Activated T-helper 9 cell treated with anti-CD3 and anti-CD28 coated beads, Interleukin-2, amount 50 U/mL, for 16 hours (primary cell): ENCODE measurements around the gene DDT.
"Not testable (repeated sequence)": the region's sequence is repeated elsewhere in the genome, so short reads cannot be mapped to it uniquely, and the experiment has no call there.

Experiments
- DNase-seq: peaks from one replicate; pipeline ENCODE4 v3.0.0-alpha.2; 2020; ENCODE audit warnings: low read depth

DDT gene

GRCh38 chr22:23989583-23990244 is 15.5 kb upstream of the DDT start:
- not testable (repeated sequence) for DNase-seq

- DNase-seq = not testable (repeated sequence)
Measured at GRCh38 chr22:23986538-23987178, 12.4 kb upstream of the DDT start.

- DNase-seq = not testable (repeated sequence)
Measured at GRCh38 chr22:23986089-23986488, 11.8 kb upstream of the DDT start.

GRCh38 chr22:23984430-23984829 is 10.2 kb upstream of the DDT start:
- no peak for DNase-seq

- not testable (repeated sequence) for DNase-seq
Measured at GRCh38 chr22:23980567-23980966, 6.3 kb upstream of the DDT start.

- not testable (repeated sequence) for DNase-seq
Measured at GRCh38 chr22:23979557-23980240, 5.5 kb upstream of the DDT start, which contains the start of gene GSTT2. TSS of gene GSTT2 (plus strand) at chr22:23980134.

GRCh38 chr22:23977304-23977703 is 3.1 kb upstream of the DDT start:
- DNase-seq = not testable (repeated sequence)

- not testable (repeated sequence) for DNase-seq
Measured at GRCh38 chr22:23974836-23975352, 653 bp upstream of the DDT start.

GRCh38 chr22:23971927-23972326 is 2.3 kb downstream of the DDT start:
- not testable (repeated sequence) for DNase-seq

- DNase-seq = no peak
Measured at GRCh38 chr22:23970816-23971486, 3.3 kb downstream of the DDT start.

GRCh38 chr22:23970201-23970641 is 4.0 kb downstream of the DDT start:
- no peak for DNase-seq

- no peak for DNase-seq
Measured at GRCh38 chr22:23969071-23969470, 5.2 kb downstream of the DDT start.

- not testable (repeated sequence) for DNase-seq
Measured at GRCh38 chr22:23966568-23966967, 7.7 kb downstream of the DDT start, which contains the start of gene DDTL. TSS of gene DDTL (plus strand) at chr22:23966888. CDS start at chr22:23966915, 27 bp downstream.

- not testable (repeated sequence) for DNase-seq
Measured at GRCh38 chr22:23966094-23966493, 8.1 kb downstream of the DDT start.

- not testable (repeated sequence) for DNase-seq
Measured at GRCh38 chr22:23961084-23961771, 13.0 kb downstream of the DDT start, which contains the start of gene GSTT2B. TSS of gene GSTT2B (minus strand) at chr22:23961195. CDS start at chr22:23961131, 64 bp downstream.

- peak; percentile 37 for DNase-seq
Measured at GRCh38 chr22:23956301-23956900, 17.8 kb downstream of the DDT start.

- DNase-seq = not testable (repeated sequence)
Measured at GRCh38 chr22:23955886-23956285, 18.4 kb downstream of the DDT start.

GRCh38 chr22:23954991-23955305 is 19.3 kb downstream of the DDT start:
- not testable (repeated sequence) for DNase-seq

- not testable (repeated sequence) for DNase-seq
Measured at GRCh38 chr22:23954193-23954990, 19.8 kb downstream of the DDT start.

GRCh38 chr22:23953485-23953884 is 20.8 kb downstream of the DDT start:
- DNase-seq = not testable (repeated sequence)
